GM10248 (cell line): Measurements from ENCODE around the gene CHTF8.

Experiments
- CTCF ChIA-PET: fragments of 300-600 bp; sonication (Branson Sonifier 250); formaldehyde crosslinking; extraction: SDS; loops from one replicate; lab custom pipeline; 2021; ENCODE audit warnings: antibody characterized with exemption; lab: Yijun Ruan, JAX
- POLR2A ChIA-PET: fragments of 350-650 bp; sonication (Branson Sonifier 250); formaldehyde crosslinking; extraction: SDS; loops from one replicate; lab custom pipeline; 2020; ENCODE audit warnings: antibody characterized with exemption; lab: Yijun Ruan, JAX
- DNase-seq: peaks from one replicate; pipeline ENCODE4 v3.0.0; 2012; ENCODE audit errors: extremely low spot score
- CTCF ChIP-seq: IDR thresholded peaks from 2 replicates; pipeline ENCODE4 v1.5.1; 2012; ENCODE audit warnings: mild to moderate bottlenecking, low read depth; ENCODE audit errors: extremely low read depth, missing control alignments, control extremely low read depth

The CHTF8 gene

GRCh38 chr16:69072640-69072974, 59.8 kb downstream of the CHTF8 start:
- no peak for TF ChIP-seq CTCF
- POLR2A ChIA-PET, result no interaction called here
- CTCF ChIA-PET, result interaction anchor here (1.1 to 4.2 kb wide), 4 partner anchors 12 to 552 kb away, joined by 4 to 15 read pairs (median 6); no protein-coding TSS in a partner anchor
- no peak for DNase-seq

GRCh38 chr16:69071036-69071435, 61.4 kb downstream of the CHTF8 start:
- DNase-seq, result no peak
- TF ChIP-seq CTCF, result no peak
- ChIA-PET POLR2A (no interaction called here), CTCF (interaction anchor here (4.2 kb wide), 1 partner anchor 41 kb away, joined by 15 read pairs; no protein-coding TSS in a partner anchor)

GRCh38 chr16:69069504-69069903, 62.9 kb downstream of the CHTF8 start:
- ChIA-PET POLR2A (no interaction called here), CTCF (interaction anchor here (4.2 kb wide), 1 partner anchor 43 kb away, joined by 15 read pairs; no protein-coding TSS in a partner anchor)
- DNase-seq, result no peak
- TF ChIP-seq CTCF, result no peak
